Type B pancreatic cell (in vitro differentiated cells): ENCODE measurements around the gene GLRA3. TPM values are rescaled to one million over a fixed set of nuclear protein-coding genes. Genes with fewer than 3 reads are reported as not detected.
"Not testable (repeated sequence)": the region's sequence is repeated elsewhere in the genome, so short reads cannot be mapped to it uniquely, and the experiment has no call there.

Source experiments
- DNase-seq: peaks from one replicate; pipeline ENCODE4 v3.0.0; 2021; ENCODE audit warnings: mixed read lengths; ENCODE audit not compliant: unreplicated experiment; ENCODE audit errors: extremely low spot score
- H3K27ac Mint-ChIP-seq: 2 replicates; pipeline ENCODE4 v1.8.0; 2021; ENCODE audit warnings: mild to moderate bottlenecking, mixed read lengths
- H3K27me3 Mint-ChIP-seq: 2 replicates; pipeline ENCODE4 v1.8.0; 2021; ENCODE audit warnings: mixed read lengths
- H3K36me3 Mint-ChIP-seq: 2 replicates; pipeline ENCODE4 v1.8.0; 2021; ENCODE audit warnings: mixed read lengths
- H3K4me1 Mint-ChIP-seq: one replicate; pipeline ENCODE4 v1.8.0; 2021; ENCODE audit warnings: mixed read lengths; ENCODE audit not compliant: unreplicated experiment
- H3K4me3 Mint-ChIP-seq: 2 replicates; pipeline ENCODE4 v1.8.0; 2021; ENCODE audit warnings: mild to moderate bottlenecking, mixed read lengths
- H3K9me3 Mint-ChIP-seq: 2 replicates; pipeline ENCODE4 v1.8.0; 2021; ENCODE audit warnings: mixed read lengths
- CTCF ChIP-seq: fragments of 200-600 bp; sonication (generic); conservative IDR thresholded peaks from 2 replicates; pipeline ENCODE4 v1.5.0; 2021; ENCODE audit warnings: antibody characterized with exemption, mild to moderate bottlenecking
- total RNA-seq: library from RNA; stranded (reverse); gene quantifications from 2 replicates; pipeline ENCODE4 v1.2.1, GENCODE V29; 2021; ENCODE audit warnings: low replicate concordance

Gene GLRA3
- total RNA-seq, 1 donor from 2014 or later = 0.60 TPM

- H3K27ac Mint-ChIP-seq = no peak overlapping the region
- no peaks in the 10 kb centered on the region for H3K27me3 Mint-ChIP-seq
- no peak for TF ChIP-seq CTCF
- DNase-seq = no peak
- H3K4me1 Mint-ChIP-seq = no peaks in the 10 kb centered on the region
- H3K9me3 Mint-ChIP-seq = no peaks in the 10 kb centered on the region
- no peaks in the 10 kb centered on the region for H3K36me3 Mint-ChIP-seq
- no peak overlapping the region for H3K4me3 Mint-ChIP-seq
Observed at GRCh38 chr4:174808836-174809235, 20.2 kb downstream of the GLRA3 start.

- DNase-seq = no peak
- TF ChIP-seq CTCF = no peak
- Mint-ChIP-seq H3K4me1 (no peaks in the 10 kb centered on the region), H3K4me3 (no peak overlapping the region), H3K27me3 (no peaks in the 10 kb centered on the region), H3K9me3 (no peaks in the 10 kb centered on the region), H3K27ac (no peak overlapping the region), H3K36me3 (no peaks in the 10 kb centered on the region)
Observed at GRCh38 chr4:174808119-174808518, 20.9 kb downstream of the GLRA3 start.

- Mint-ChIP-seq H3K27ac (no peak overlapping the region), H3K4me3 (no peak overlapping the region), H3K27me3 (no peaks in the 10 kb centered on the region), H3K36me3 (no peaks in the 10 kb centered on the region), H3K9me3 (no peaks in the 10 kb centered on the region), H3K4me1 (no peaks in the 10 kb centered on the region)
- DNase-seq = no peak
- no peak for TF ChIP-seq CTCF
Observed at GRCh38 chr4:174805746-174806145, 23.3 kb downstream of the GLRA3 start.

- H3K9me3 Mint-ChIP-seq = no peaks in the 10 kb centered on the region
- TF ChIP-seq CTCF = no peak
- H3K4me1 Mint-ChIP-seq = no peaks in the 10 kb centered on the region
- no peak overlapping the region for H3K27ac Mint-ChIP-seq
- no peak overlapping the region for H3K4me3 Mint-ChIP-seq
- H3K27me3 Mint-ChIP-seq = no peaks in the 10 kb centered on the region
- no peaks in the 10 kb centered on the region for H3K36me3 Mint-ChIP-seq
- no peak for DNase-seq
Observed at GRCh38 chr4:174794543-174795094, 34.4 kb downstream of the GLRA3 start.

GRCh38 chr4:174789657-174790056 is 39.4 kb downstream of the GLRA3 start:
- Mint-ChIP-seq H3K27ac (no peak overlapping the region), H3K4me1 (no peaks in the 10 kb centered on the region), H3K4me3 (no peak overlapping the region), H3K27me3 (no peaks in the 10 kb centered on the region), H3K9me3 (no peaks in the 10 kb centered on the region), H3K36me3 (no peaks in the 10 kb centered on the region)
- no peak for TF ChIP-seq CTCF
- DNase-seq = no peak

GRCh38 chr4:174778274-174778986 is 50.6 kb downstream of the GLRA3 start:
- H3K27me3 Mint-ChIP-seq, H3K36me3 Mint-ChIP-seq, H3K9me3 Mint-ChIP-seq, H3K4me1 Mint-ChIP-seq, H3K4me3 Mint-ChIP-seq, H3K27ac Mint-ChIP-seq, DNase-seq: not testable (repeated sequence)
